ENCODE data around the gene DNAJB14.

Gene DNAJB14

GRCh38 chr4:99891351-99891750 is 55.1 kb downstream of the DNAJB14 start:
- no peak overlapping the region for H3K4me3 ChIP-seq (ENCODE audit: low read depth in 1 of 2, low read length in 2 of 2)
- peaks cover 9 to 39% of the 10 kb centered on the region in 2 donors for H3K4me1 ChIP-seq (ENCODE audit: control insufficient read depth in 1 of 2, insufficient read depth in 2 of 2, low read length in 2 of 2)
- H3K27ac ChIP-seq (ENCODE audit: low read length), result no peak overlapping the region
- H3K36me3 ChIP-seq (ENCODE audit: control insufficient read depth in 1 of 2, insufficient read depth in 2 of 2, low read length in 2 of 2), result peaks cover 5 to 10% of the 10 kb centered on the region in 2 donors
- H3K27me3 ChIP-seq (ENCODE audit: low read depth, low read length), result no peaks in the 10 kb centered on the region
- H3K9me3 ChIP-seq (ENCODE audit: control insufficient read depth in 1 of 2, low read length in 2 of 2), result no peaks in the 10 kb centered on the region

DNA sequence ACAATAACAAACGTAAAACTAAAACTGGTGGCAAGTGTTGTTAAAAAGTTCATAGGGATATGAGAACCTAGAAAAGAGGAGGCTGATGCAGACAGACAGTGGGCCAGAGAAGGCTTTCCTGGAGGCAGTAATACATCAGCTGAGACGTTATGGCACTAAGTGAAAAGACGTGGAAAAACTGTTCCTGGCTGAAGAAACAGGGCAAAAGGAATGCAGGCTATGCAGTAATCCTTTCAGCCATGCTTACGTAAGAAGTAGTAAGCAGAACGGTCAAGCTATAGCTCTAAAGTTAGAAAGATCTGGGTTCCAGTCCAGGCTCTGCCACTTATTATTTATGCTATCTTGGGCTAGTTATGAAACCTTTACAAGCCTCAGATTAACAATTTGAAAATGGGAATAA is 58.6 kb downstream of the DNAJB14 start:
- Histone ChIP-seq H3K27ac (ENCODE audit: low read length) (no peak overlapping the region), H3K27me3 (ENCODE audit: low read depth, low read length) (no peaks in the 10 kb centered on the region), H3K9me3 (ENCODE audit: control insufficient read depth in 1 of 2, low read length in 2 of 2) (no peaks in the 10 kb centered on the region), H3K36me3 (ENCODE audit: control insufficient read depth in 1 of 2, insufficient read depth in 2 of 2, low read length in 2 of 2) (peaks cover 9 to 16% of the 10 kb centered on the region in 2 donors), H3K4me3 (ENCODE audit: low read depth in 1 of 2, low read length in 2 of 2) (no peak overlapping the region), H3K4me1 (ENCODE audit: control insufficient read depth in 1 of 2, insufficient read depth in 2 of 2, low read length in 2 of 2) (peaks cover 2 to 29% of the 10 kb centered on the region in 2 donors)

DNA sequence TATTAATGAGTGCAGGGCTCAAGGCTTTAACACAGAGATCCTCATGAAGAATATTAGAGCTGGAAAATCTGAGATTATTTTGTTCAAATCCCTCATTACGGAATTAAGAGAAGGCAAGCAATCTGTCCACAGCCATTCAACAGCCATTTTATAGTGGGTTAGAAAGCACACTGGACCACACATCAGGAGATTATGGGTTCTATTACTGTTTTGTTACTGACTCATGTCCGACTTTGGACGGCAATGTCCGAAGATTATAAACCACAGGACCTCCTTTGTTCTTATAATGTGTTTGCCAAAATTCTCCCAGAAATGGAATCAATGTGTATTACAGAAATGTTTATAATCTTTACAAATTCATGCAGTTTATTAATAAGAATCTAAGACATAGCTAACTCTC is 60.3 kb downstream of the DNAJB14 start:
- Histone ChIP-seq H3K4me1 (ENCODE audit: control insufficient read depth in 1 of 2, insufficient read depth in 2 of 2, low read length in 2 of 2) (peaks cover 0 to 14% of the 10 kb centered on the region in 2 donors), H3K27me3 (ENCODE audit: low read depth, low read length) (no peaks in the 10 kb centered on the region), H3K27ac (ENCODE audit: low read length) (no peak overlapping the region), H3K9me3 (ENCODE audit: control insufficient read depth in 1 of 2, low read length in 2 of 2) (no peaks in the 10 kb centered on the region), H3K36me3 (ENCODE audit: control insufficient read depth in 1 of 2, insufficient read depth in 2 of 2, low read length in 2 of 2) (peaks cover 16 to 23% of the 10 kb centered on the region in 2 donors), H3K4me3 (ENCODE audit: low read depth in 1 of 2, low read length in 2 of 2) (no peak overlapping the region)

DNA sequence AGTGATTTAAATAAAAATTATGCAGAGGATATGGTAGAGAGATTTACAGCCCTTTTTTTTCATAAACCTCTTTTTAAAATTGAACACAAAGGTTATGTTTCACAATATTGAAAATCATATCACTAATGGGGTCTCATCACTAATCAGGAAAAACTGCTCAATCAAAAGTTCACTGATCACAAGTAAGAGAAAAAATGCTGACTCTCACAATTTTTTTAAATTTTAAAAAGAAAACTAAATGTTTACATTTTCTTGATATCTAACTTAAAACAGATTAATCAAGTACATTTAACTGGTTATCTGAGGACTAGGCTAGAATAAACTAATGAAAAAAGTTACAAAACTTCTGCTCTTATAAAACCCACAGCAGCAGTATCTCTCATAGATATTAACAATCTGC is 60.7 kb downstream of the DNAJB14 start:
- no peak overlapping the region for H3K4me3 ChIP-seq (ENCODE audit: low read depth in 1 of 2, low read length in 2 of 2)
- H3K4me1 ChIP-seq (ENCODE audit: control insufficient read depth in 1 of 2, insufficient read depth in 2 of 2, low read length in 2 of 2), result peaks cover 0 to 11% of the 10 kb centered on the region in 2 donors
- H3K27ac ChIP-seq (ENCODE audit: low read length), result no peak overlapping the region
- H3K36me3 ChIP-seq (ENCODE audit: control insufficient read depth in 1 of 2, insufficient read depth in 2 of 2, low read length in 2 of 2), result peaks cover 19 to 24% of the 10 kb centered on the region in 2 donors
- H3K9me3 ChIP-seq (ENCODE audit: control insufficient read depth in 1 of 2, low read length in 2 of 2), result no peaks in the 10 kb centered on the region
- no peaks in the 10 kb centered on the region for H3K27me3 ChIP-seq (ENCODE audit: low read depth, low read length)

DNA sequence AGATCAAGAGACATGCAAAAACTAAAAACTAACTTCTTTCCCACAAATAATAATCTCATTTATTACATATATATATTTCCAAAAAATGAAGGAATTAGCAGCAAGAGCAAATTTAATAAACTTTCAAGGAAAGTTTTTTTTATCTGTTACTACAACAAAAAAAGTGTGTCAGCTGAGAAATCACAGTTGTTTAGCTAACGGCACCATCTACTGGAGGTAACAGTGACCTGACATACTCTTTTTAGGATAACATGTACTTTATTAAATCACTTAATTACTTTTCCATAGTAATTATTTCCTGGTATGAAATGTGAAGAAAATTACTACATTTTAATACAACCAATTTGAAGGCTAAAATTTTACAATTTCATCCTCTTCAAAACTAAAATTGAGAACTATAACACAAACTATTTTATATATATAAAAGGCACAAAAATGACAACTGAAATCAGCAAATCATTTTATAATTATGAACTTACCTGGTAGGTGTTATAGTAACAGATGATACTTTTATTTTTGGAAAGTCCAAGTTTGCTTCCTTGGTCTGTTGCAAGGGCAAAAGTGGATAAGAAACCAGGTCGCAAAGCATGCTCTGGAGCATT is 61.3 kb downstream of the DNAJB14 start:
- Histone ChIP-seq H3K9me3 (ENCODE audit: control insufficient read depth in 1 of 2, low read length in 2 of 2) (no peaks in the 10 kb centered on the region), H3K4me1 (ENCODE audit: control insufficient read depth in 1 of 2, insufficient read depth in 2 of 2, low read length in 2 of 2) (peaks cover 0 to 11% of the 10 kb centered on the region in 2 donors), H3K27me3 (ENCODE audit: low read depth, low read length) (no peaks in the 10 kb centered on the region), H3K4me3 (ENCODE audit: low read depth in 1 of 2, low read length in 2 of 2) (no peak overlapping the region), H3K27ac (ENCODE audit: low read length) (no peak overlapping the region), H3K36me3 (ENCODE audit: control insufficient read depth in 1 of 2, insufficient read depth in 2 of 2, low read length in 2 of 2) (peaks cover 24 to 30% of the 10 kb centered on the region in 2 donors)

- H3K4me1 ChIP-seq (ENCODE audit: control insufficient read depth in 1 of 2, insufficient read depth in 2 of 2, low read length in 2 of 2), result no peaks in the 10 kb centered on the region
- peaks cover 32% of the 10 kb centered on the region in 2 donors for H3K36me3 ChIP-seq (ENCODE audit: control insufficient read depth in 1 of 2, insufficient read depth in 2 of 2, low read length in 2 of 2)
Measured at GRCh38 chr4:99879458-99879857, 67.0 kb downstream of the DNAJB14 start.

DNA sequence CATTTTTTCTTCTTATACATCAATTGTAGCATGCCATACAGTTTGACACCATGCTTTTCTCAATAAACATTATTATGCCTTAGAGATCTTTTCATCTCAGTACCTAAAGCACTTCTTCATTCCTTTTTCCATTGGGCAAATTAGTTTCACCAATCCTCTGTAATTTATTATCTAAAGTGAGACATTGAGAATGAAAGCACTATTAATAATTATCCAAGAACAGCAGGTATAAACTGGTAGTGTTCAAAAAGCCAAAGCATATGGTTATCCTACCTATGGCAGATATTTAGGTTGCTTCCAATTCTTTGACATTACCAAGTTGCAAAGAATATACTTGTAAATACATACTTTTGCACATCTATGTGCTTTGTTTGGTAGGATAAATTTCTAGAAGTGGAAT is 67.8 kb downstream of the DNAJB14 start:
- H3K36me3 ChIP-seq (ENCODE audit: control insufficient read depth in 1 of 2, insufficient read depth in 2 of 2, low read length in 2 of 2), result peaks cover 32% of the 10 kb centered on the region in 2 donors
- no peaks in the 10 kb centered on the region for H3K4me1 ChIP-seq (ENCODE audit: control insufficient read depth in 1 of 2, insufficient read depth in 2 of 2, low read length in 2 of 2)
- H3K27me3 ChIP-seq (ENCODE audit: low read depth, low read length), result no peaks in the 10 kb centered on the region
- no peaks in the 10 kb centered on the region for H3K9me3 ChIP-seq (ENCODE audit: control insufficient read depth in 1 of 2, low read length in 2 of 2)
- H3K4me3 ChIP-seq (ENCODE audit: low read depth in 1 of 2, low read length in 2 of 2), result no peak overlapping the region
- H3K27ac ChIP-seq (ENCODE audit: low read length), result no peak overlapping the region

More at GRCh38 chr4:99879458-99879857, 67.0 kb downstream of the DNAJB14 start:
- H3K27ac ChIP-seq (ENCODE audit: low read length), result no peak overlapping the region
- no peaks in the 10 kb centered on the region for H3K9me3 ChIP-seq (ENCODE audit: control insufficient read depth in 1 of 2, low read length in 2 of 2)
- H3K4me3 ChIP-seq (ENCODE audit: low read depth in 1 of 2, low read length in 2 of 2), result no peak overlapping the region
- no peaks in the 10 kb centered on the region for H3K27me3 ChIP-seq (ENCODE audit: low read depth, low read length)

GRCh38 chr4:99876946-99877345 is 69.5 kb downstream of the DNAJB14 start:
- Histone ChIP-seq H3K27ac (ENCODE audit: low read length) (no peak overlapping the region), H3K4me3 (ENCODE audit: low read depth in 1 of 2, low read length in 2 of 2) (no peak overlapping the region), H3K9me3 (ENCODE audit: control insufficient read depth in 1 of 2, low read length in 2 of 2) (no peaks in the 10 kb centered on the region), H3K27me3 (ENCODE audit: low read depth, low read length) (no peaks in the 10 kb centered on the region), H3K36me3 (ENCODE audit: control insufficient read depth in 1 of 2, insufficient read depth in 2 of 2, low read length in 2 of 2) (peaks cover 28 to 32% of the 10 kb centered on the region in 2 donors), H3K4me1 (ENCODE audit: control insufficient read depth in 1 of 2, insufficient read depth in 2 of 2, low read length in 2 of 2) (no peaks in the 10 kb centered on the region)

DNA sequence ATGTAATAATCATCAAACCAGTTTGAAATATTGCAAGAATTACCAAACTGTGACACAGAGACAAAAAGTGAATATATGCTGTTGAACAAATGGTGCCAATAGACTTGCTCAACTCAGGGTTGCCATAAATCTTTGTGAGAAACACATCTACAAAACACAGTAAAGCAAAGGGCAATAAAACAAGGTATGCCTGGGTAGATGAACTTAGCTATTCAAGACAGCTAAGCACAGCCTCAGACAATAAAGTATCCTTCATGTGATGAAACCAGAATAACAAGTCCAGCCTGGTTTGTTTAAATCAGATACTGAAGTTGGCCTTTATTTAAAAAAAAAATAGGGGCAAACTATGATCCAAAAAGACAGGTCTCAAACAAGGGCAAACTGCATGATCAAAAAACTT is 71.3 kb downstream of the DNAJB14 start:
- Histone ChIP-seq H3K27me3 (ENCODE audit: low read depth, low read length) (no peaks in the 10 kb centered on the region), H3K4me1 (ENCODE audit: control insufficient read depth in 1 of 2, insufficient read depth in 2 of 2, low read length in 2 of 2) (no peaks in the 10 kb centered on the region), H3K9me3 (ENCODE audit: control insufficient read depth in 1 of 2, low read length in 2 of 2) (no peaks in the 10 kb centered on the region), H3K27ac (ENCODE audit: low read length) (no peak overlapping the region), H3K4me3 (ENCODE audit: low read depth in 1 of 2, low read length in 2 of 2) (no peak overlapping the region), H3K36me3 (ENCODE audit: control insufficient read depth in 1 of 2, insufficient read depth in 2 of 2, low read length in 2 of 2) (peaks cover 11 to 17% of the 10 kb centered on the region in 2 donors)

DNA sequence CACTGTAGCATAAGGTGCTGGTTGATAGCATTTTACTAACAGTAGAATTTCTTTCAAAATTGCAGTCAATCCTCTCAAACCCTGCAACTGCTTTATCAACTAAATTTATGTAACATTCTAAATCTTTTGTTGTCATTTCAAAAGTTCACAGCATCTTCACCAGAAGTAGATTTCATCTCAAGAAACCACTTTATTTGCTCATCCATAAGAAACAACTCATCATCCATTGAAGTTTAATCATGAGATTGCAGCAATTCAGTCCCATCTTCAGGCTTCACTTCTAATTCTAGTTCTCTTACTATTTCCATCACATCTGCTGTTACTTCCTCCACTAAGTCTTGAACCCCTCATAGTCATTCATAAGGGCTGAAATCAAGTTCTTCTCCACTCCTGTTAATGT is 73.8 kb downstream of the DNAJB14 start:
- H3K27me3 ChIP-seq (ENCODE audit: low read depth, low read length), result no peaks in the 10 kb centered on the region
- H3K27ac ChIP-seq (ENCODE audit: low read length), result no peak overlapping the region
- no peaks in the 10 kb centered on the region for H3K4me1 ChIP-seq (ENCODE audit: control insufficient read depth in 1 of 2, insufficient read depth in 2 of 2, low read length in 2 of 2)
- H3K36me3 ChIP-seq (ENCODE audit: control insufficient read depth in 1 of 2, insufficient read depth in 2 of 2, low read length in 2 of 2), result no peaks in the 10 kb centered on the region
- no peaks in the 10 kb centered on the region for H3K9me3 ChIP-seq (ENCODE audit: control insufficient read depth in 1 of 2, low read length in 2 of 2)
- H3K4me3 ChIP-seq (ENCODE audit: low read depth in 1 of 2, low read length in 2 of 2), result no peak overlapping the region

GRCh38 chr4:99868126-99868596 is 78.3 kb downstream of the DNAJB14 start:
- no peaks in the 10 kb centered on the region for H3K36me3 ChIP-seq (ENCODE audit: control insufficient read depth in 1 of 2, insufficient read depth in 2 of 2, low read length in 2 of 2)
- H3K4me1 ChIP-seq (ENCODE audit: control insufficient read depth in 1 of 2, insufficient read depth in 2 of 2, low read length in 2 of 2), result no peaks in the 10 kb centered on the region
- no peak overlapping the region for H3K4me3 ChIP-seq (ENCODE audit: low read depth in 1 of 2, low read length in 2 of 2)
- H3K27me3 ChIP-seq (ENCODE audit: low read depth, low read length), result no peaks in the 10 kb centered on the region
- H3K9me3 ChIP-seq (ENCODE audit: control insufficient read depth in 1 of 2, low read length in 2 of 2), result no peaks in the 10 kb centered on the region
- no peak overlapping the region for H3K27ac ChIP-seq (ENCODE audit: low read length)

DNA sequence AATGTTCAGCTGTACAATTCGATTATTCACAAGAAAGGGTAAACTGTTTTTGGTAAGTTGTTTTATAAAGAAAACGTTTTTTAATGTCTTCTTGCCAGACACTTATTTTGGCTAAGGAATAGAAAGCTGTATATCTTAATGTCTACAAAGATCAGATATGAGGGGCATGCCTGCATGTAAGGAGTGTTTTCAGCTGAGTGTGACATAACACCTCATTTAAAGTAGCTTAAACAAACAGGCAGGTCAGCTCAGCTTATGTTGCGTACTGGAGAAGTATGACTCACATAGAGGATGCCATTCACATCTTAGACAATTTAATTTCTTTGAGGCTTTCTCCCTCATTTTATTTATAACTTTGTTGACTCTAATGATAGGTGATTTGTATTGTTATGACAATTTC is 82.6 kb downstream of the DNAJB14 start:
- Histone ChIP-seq H3K9me3 (ENCODE audit: control insufficient read depth in 1 of 2, low read length in 2 of 2) (no peaks in the 10 kb centered on the region), H3K27me3 (ENCODE audit: low read depth, low read length) (no peaks in the 10 kb centered on the region), H3K4me3 (ENCODE audit: low read depth in 1 of 2, low read length in 2 of 2) (no peak overlapping the region), H3K27ac (ENCODE audit: low read length) (no peak overlapping the region), H3K36me3 (ENCODE audit: control insufficient read depth in 1 of 2, insufficient read depth in 2 of 2, low read length in 2 of 2) (no peaks in the 10 kb centered on the region), H3K4me1 (ENCODE audit: control insufficient read depth in 1 of 2, insufficient read depth in 2 of 2, low read length in 2 of 2) (no peaks in the 10 kb centered on the region)

Data from muscle layer of duodenum (tissue), 2 donors.